A549 (cell line): Measurements from ENCODE around the gene CD300A. TPM values are rescaled to one million over a fixed set of nuclear protein-coding genes. Genes with fewer than 3 reads are reported as not detected.

Experiments used
- ATAC-seq, 2 experiments: fragments of 200-7000 bp in 1 of 2; fragments of >200 bp in 1 of 2; cut with Nextera tagmentation in 1 of 2; cut with Tn5 transposase in 1 of 2; 3 replicates each; pipeline versions ENCODE4 v1.8.0 to v1.9.1; 2018 to 2020; ENCODE audit warnings: mild to moderate bottlenecking in 1 of 2, moderate library complexity in 1 of 2
- CTCF ChIA-PET: fragments of 300-600 bp; sonication (Branson Sonifier 250); formaldehyde crosslinking; extraction: SDS; loops from one replicate; lab custom pipeline; 2021; ENCODE audit warnings: antibody characterized with exemption, inconsistent platforms; lab: Yijun Ruan, JAX
- POLR2A ChIA-PET: fragments of 350-600 bp; formaldehyde crosslinking; extraction: SDS; loops from one replicate; lab custom pipeline; 2021; ENCODE audit warnings: antibody characterized with exemption, inconsistent platforms; lab: Yijun Ruan, JAX
- DNase-seq, 2 experiments: peaks; one replicate each; pipeline versions ENCODE4 v3.0.0 to v3.0.0-alpha.2; 2011 to 2016; ENCODE audit warnings: low read depth in 1 of 2, low spot score in 1 of 2
- FAIRE-seq: peaks from 2 replicates; lab custom pipeline; 2011; peaks lifted over from hg19 to GRCh38; lab: Jason Lieb, UNC
- H3K27ac ChIP-seq, 2 experiments: fragments of >200 bp; sonication (Bioruptor Twin); formaldehyde crosslinking; 3 replicates each; pipeline ENCODE4 v1.5.1; 2016 to 2017
- H3K4me1 ChIP-seq: fragments of >200 bp; sonication (Bioruptor Twin); formaldehyde crosslinking; 3 replicates; pipeline ENCODE4 v1.6.1; 2016
- H3K4me2 ChIP-seq: fragments of >200 bp; sonication (Bioruptor Twin); formaldehyde crosslinking; 3 replicates; pipeline ENCODE4 v1.6.1; 2016
- H3K4me3 ChIP-seq: fragments of >200 bp; sonication (Bioruptor Twin); formaldehyde crosslinking; 3 replicates; pipeline ENCODE4 v1.5.1; 2016
- H3K9me3 ChIP-seq: fragments of >200 bp; sonication (Bioruptor Twin); formaldehyde crosslinking; 3 replicates; pipeline ENCODE4 v1.6.1; 2016
- CBX2 ChIP-seq: fragments of 200-600 bp; sonication (generic); IDR thresholded peaks from 2 replicates; pipeline ENCODE4 v1.6.1; 2016; ENCODE audit warnings: low read depth, mild to moderate bottlenecking, borderline replicate concordance
- EP300 ChIP-seq, 2 experiments: fragments of >200 bp; sonication (Bioruptor Twin); formaldehyde crosslinking; IDR thresholded peaks; 2 replicates in 1 of 2; 3 replicates in 1 of 2; pipeline ENCODE4 v1.6.1; 2016 to 2017
- HOXA7 ChIP-seq: fragments of 250-450 bp; sonication (Bioruptor Pico); IDR thresholded peaks from 2 replicates; pipeline ENCODE4 v1.5.0; 2020; ENCODE audit warnings: mild to moderate bottlenecking, moderate library complexity
- HOXB13 ChIP-seq: fragments of 250-450 bp; sonication (Bioruptor Pico); IDR thresholded peaks from 2 replicates; pipeline ENCODE4 v1.5.0; 2020; ENCODE audit warnings: low read depth, mild to moderate bottlenecking, moderate library complexity
- HOXB5 ChIP-seq: fragments of 250-450 bp; sonication (Bioruptor Pico); IDR thresholded peaks from 2 replicates; pipeline ENCODE4 v1.5.0; 2020; ENCODE audit warnings: mild to moderate bottlenecking, moderate library complexity
- KDM1A ChIP-seq: fragments of 200-600 bp; sonication (generic); IDR thresholded peaks from 2 replicates; pipeline ENCODE4 v1.6.1; 2016; ENCODE audit warnings: low read depth, mild to moderate bottlenecking
- MAZ ChIP-seq: fragments of 150-350 bp; IDR thresholded peaks from 2 replicates; pipeline ENCODE4 v1.6.1; 2014; ENCODE audit warnings: antibody characterized with exemption, low read depth, low read length, borderline replicate concordance
- MYC ChIP-seq: IDR thresholded peaks from 2 replicates; pipeline ENCODE4 v1.6.1; 2012; ENCODE audit warnings: mild to moderate bottlenecking, inconsistent platforms, low read length, improper control_type of control experiment, borderline replicate concordance
- NFE2L2 ChIP-seq: fragments of 150-350 bp; conservative IDR thresholded peaks from 2 replicates; pipeline ENCODE4 v1.6.1; 2014; ENCODE audit warnings: low read length
- RARB ChIP-seq: fragments of 250-450 bp; sonication (Bioruptor Pico); IDR thresholded peaks from 2 replicates; pipeline ENCODE4 v1.8.0; 2021; ENCODE audit warnings: mild to moderate bottlenecking, moderate library complexity
- SMC3 ChIP-seq: fragments of >200 bp; sonication (Bioruptor Twin); formaldehyde crosslinking; IDR thresholded peaks from 3 replicates; pipeline ENCODE4 v1.6.1; 2018; ENCODE audit warnings: inconsistent platforms
- TP53 ChIP-seq: fragments of 250-450 bp; sonication (Bioruptor Pico); IDR thresholded peaks from 2 replicates; pipeline ENCODE4 v1.5.0; 2021; ENCODE audit warnings: mild to moderate bottlenecking, moderate library complexity
- ZFP36 ChIP-seq: fragments of 450-650 bp; IDR thresholded peaks from 2 replicates; pipeline ENCODE4 v1.6.1; 2014; ENCODE audit warnings: borderline replicate concordance; ENCODE audit not compliant: partially characterized antibody
- ZSCAN20 ChIP-seq: fragments of 250-450 bp; sonication (Bioruptor Pico); IDR thresholded peaks from 2 replicates; pipeline ENCODE4 v1.8.0; 2022; ENCODE audit warnings: mild to moderate bottlenecking, moderate library complexity
- WGBS: methylation state at CpG from one replicate; pipeline ENCODE4 v1.1.6; 2017; ENCODE audit errors: missing lambda C conversion rate; 5-methylcytosine and 5-hydroxymethylcytosine counted together
- polyA plus RNA-seq, 4 experiments: library from polyadenylated mRNA; depleted of rRNA in 3 of 4; stranded (reverse); fragments of >200 nt; fragmentation: RNase III in 1 of 4; extraction: RNeasy Plus Mini Kit Qiagen cat#74134 plus additional on column Dnase treatment in 1 of 4; gene quantifications; 2 replicates in 3 of 4; 3 replicates in 1 of 4; pipeline ENCODE4 v1.2.3, GENCODE V29; 2011 to 2017
- TF ChIP-seq, protein P1 (sequence below): fragments of 200-600 bp; sonication (generic); IDR thresholded peaks from 2 replicates; pipeline ENCODE4 v1.6.1; 2016; ENCODE audit warnings: antibody characterized with exemption, mild to moderate bottlenecking, moderate library complexity
- TF ChIP-seq, protein P2 (sequence below): IDR thresholded peaks from 2 replicates; pipeline ENCODE4 v1.6.1; 2012
- TF ChIP-seq, protein P3 (sequence below): fragments of 450-650 bp; IDR thresholded peaks from 2 replicates; pipeline ENCODE4 v1.6.1; 2014; ENCODE audit warnings: antibody characterized with exemption

Gene CD300A
- polyA plus RNA-seq, 2 of the 4 experiments (the other 2 are of a cell fraction), result not detected

DNA sequence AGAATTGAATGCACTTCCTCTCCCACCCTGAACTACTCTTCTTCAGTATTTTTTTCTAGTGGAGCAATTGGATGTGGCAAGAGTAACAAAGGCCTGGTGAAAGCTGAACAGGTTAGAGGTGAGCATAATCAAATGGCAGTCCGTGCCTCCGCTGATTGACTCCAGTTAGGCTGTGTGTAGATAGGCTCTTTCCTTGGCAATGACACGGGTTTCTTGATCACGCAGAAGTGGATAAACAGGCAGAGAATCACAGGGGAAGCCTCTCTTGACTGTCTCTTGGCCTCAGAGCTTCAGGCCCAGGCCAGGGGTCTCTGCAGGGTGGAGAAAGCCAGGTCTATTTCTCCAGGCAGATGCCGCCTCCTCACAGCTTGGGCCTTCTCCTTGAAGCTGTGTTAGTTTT, 60.6 kb downstream of the CD300A start:
- Histone ChIP-seq H3K27ac (no peak overlapping the region), H3K4me2 (no peak overlapping the region), H3K4me1 (no peaks in the 10 kb centered on the region), H3K9me3 (no peaks in the 10 kb centered on the region), H3K4me3 (no peak overlapping the region)
- TF ChIP-seq HOXB13 (CRISPR knock-in tag) (no peak), SMC3 (no peak), ZFP36 (no peak), RARB (CRISPR knock-in tag) (no peak), TP53 (CRISPR knock-in tag) (no peak), MYC (no peak), KDM1A (no peak), HOXB5 (CRISPR knock-in tag) (no peak), ZSCAN20 (CRISPR knock-in tag) (no peak)
- TF ChIP-seq, protein P1, sequence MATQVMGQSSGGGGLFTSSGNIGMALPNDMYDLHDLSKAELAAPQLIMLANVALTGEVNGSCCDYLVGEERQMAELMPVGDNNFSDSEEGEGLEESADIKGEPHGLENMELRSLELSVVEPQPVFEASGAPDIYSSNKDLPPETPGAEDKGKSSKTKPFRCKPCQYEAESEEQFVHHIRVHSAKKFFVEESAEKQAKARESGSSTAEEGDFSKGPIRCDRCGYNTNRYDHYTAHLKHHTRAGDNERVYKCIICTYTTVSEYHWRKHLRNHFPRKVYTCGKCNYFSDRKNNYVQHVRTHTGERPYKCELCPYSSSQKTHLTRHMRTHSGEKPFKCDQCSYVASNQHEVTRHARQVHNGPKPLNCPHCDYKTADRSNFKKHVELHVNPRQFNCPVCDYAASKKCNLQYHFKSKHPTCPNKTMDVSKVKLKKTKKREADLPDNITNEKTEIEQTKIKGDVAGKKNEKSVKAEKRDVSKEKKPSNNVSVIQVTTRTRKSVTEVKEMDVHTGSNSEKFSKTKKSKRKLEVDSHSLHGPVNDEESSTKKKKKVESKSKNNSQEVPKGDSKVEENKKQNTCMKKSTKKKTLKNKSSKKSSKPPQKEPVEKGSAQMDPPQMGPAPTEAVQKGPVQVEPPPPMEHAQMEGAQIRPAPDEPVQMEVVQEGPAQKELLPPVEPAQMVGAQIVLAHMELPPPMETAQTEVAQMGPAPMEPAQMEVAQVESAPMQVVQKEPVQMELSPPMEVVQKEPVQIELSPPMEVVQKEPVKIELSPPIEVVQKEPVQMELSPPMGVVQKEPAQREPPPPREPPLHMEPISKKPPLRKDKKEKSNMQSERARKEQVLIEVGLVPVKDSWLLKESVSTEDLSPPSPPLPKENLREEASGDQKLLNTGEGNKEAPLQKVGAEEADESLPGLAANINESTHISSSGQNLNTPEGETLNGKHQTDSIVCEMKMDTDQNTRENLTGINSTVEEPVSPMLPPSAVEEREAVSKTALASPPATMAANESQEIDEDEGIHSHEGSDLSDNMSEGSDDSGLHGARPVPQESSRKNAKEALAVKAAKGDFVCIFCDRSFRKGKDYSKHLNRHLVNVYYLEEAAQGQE, result no peak
- TF ChIP-seq, protein P2, sequence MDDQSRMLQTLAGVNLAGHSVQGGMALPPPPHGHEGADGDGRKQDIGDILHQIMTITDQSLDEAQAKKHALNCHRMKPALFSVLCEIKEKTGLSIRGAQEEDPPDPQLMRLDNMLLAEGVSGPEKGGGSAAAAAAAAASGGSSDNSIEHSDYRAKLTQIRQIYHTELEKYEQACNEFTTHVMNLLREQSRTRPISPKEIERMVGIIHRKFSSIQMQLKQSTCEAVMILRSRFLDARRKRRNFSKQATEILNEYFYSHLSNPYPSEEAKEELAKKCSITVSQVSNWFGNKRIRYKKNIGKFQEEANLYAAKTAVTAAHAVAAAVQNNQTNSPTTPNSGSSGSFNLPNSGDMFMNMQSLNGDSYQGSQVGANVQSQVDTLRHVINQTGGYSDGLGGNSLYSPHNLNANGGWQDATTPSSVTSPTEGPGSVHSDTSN, result no peak
- TF ChIP-seq, protein P3, sequence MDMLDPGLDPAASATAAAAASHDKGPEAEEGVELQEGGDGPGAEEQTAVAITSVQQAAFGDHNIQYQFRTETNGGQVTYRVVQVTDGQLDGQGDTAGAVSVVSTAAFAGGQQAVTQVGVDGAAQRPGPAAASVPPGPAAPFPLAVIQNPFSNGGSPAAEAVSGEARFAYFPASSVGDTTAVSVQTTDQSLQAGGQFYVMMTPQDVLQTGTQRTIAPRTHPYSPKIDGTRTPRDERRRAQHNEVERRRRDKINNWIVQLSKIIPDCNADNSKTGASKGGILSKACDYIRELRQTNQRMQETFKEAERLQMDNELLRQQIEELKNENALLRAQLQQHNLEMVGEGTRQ, result no peak
- DNase-seq (no peak), ATAC-seq (no peak), FAIRE-seq (no peak)
- ChIA-PET CTCF (interaction anchor here (0.6 to 3.1 kb wide), 10 partner anchors 9 to 1498 kb away, joined by 3 to 17 read pairs (median 4); partner anchors contain the start of genes CD300H, CD300LD and GPR142), POLR2A (no interaction called here)
- 49% methylated on average over 5 of the region's 5 CpGs for WGBS

DNA sequence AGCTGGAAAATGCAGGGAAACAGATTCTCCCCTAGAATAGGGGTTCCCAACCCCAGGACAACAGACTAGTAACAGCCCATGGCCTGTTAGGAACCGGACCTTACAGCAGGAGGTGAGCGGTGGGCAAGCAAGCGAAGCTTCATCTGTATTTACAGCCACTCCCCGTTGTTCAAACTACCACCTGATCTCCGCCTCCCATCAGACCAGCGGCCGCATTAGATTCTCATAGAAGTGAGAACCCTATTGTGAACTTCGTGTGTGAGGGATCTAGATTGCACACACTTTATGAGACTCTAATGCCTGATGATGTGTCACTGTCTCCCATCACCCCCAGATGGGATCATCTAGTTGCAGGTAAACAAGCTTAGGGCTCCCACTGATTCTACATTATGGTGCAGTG, 61.3 kb downstream of the CD300A start:
- Histone ChIP-seq H3K9me3 (0 out of 3 replicates have a peak, but pooled peaks cover 4% of the 10 kb centered on the region), H3K4me1 (no peaks in the 10 kb centered on the region), H3K4me2 (no peak overlapping the region), H3K4me3 (no peak overlapping the region), H3K27ac (no peak overlapping the region)
- ATAC-seq (no peak), DNase-seq (no peak), FAIRE-seq (no peak)
- 52% methylated on average over 8 of the region's 8 CpGs for WGBS
- CTCF ChIA-PET, result interaction anchor here (0.8 to 3.1 kb wide), 10 partner anchors 9 to 263 kb away, joined by 3 to 17 read pairs (median 4); partner anchors contain the start of genes CD300LD and GPR142
- TF ChIP-seq CBX2 (no peak), HOXA7 (CRISPR knock-in tag) (no peak), NFE2L2 (no peak), MAZ (no peak), EP300 (IDR thresholded peaks at IDR 0.05) (no peak), KDM1A (no peak)
- POLR2A ChIA-PET, result no interaction called here
